ENCODE results near the gene TULP1.

Gene TULP1

GRCh38 chr6:35483893-35484645 is 28.6 kb downstream of the TULP1 start:
- no peak for DNase-seq (ENCODE audit: low read depth in 2 of 2)

GRCh38 chr6:35483490-35483889 is 29.2 kb downstream of the TULP1 start:
- no peak for DNase-seq (ENCODE audit: low read depth in 2 of 2)

- DNase-seq (ENCODE audit: low read depth in 2 of 2) = no peak
These were observed 29.6 kb downstream of the TULP1 start for GRCh38 chr6:35483062-35483461.

- no peak for DNase-seq (ENCODE audit: low read depth in 2 of 2)
These were observed 31.5 kb downstream of the TULP1 start for GRCh38 chr6:35481226-35481625.

- no peak for DNase-seq (ENCODE audit: low read depth in 2 of 2)
These were observed 32.5 kb downstream of the TULP1 start for GRCh38 chr6:35480176-35480575.

- DNase-seq (ENCODE audit: low read depth in 2 of 2) = no peak
These were observed 34.4 kb downstream of the TULP1 start for GRCh38 chr6:35478259-35478658.

- no peak for DNase-seq (ENCODE audit: low read depth in 2 of 2)
These were observed 35.0 kb downstream of the TULP1 start for GRCh38 chr6:35477551-35478179.

GRCh38 chr6:35477028-35477427 is 35.7 kb downstream of the TULP1 start:
- DNase-seq (ENCODE audit: low read depth in 2 of 2) = no peak

GRCh38 chr6:35476004-35476403 is 36.7 kb downstream of the TULP1 start:
- no peak for DNase-seq (ENCODE audit: low read depth in 2 of 2)

GRCh38 chr6:35475573-35475972 is 37.1 kb downstream of the TULP1 start:
- no peak for DNase-seq (ENCODE audit: low read depth in 2 of 2)

- DNase-seq (ENCODE audit: low read depth in 2 of 2) = no peak
These were observed 37.6 kb downstream of the TULP1 start for GRCh38 chr6:35474942-35475570.

- DNase-seq (ENCODE audit: low read depth in 2 of 2) = no peak
These were observed 38.4 kb downstream of the TULP1 start for GRCh38 chr6:35474131-35474941.

- no peak for DNase-seq (ENCODE audit: low read depth in 2 of 2)
These were observed 38.9 kb downstream of the TULP1 start for GRCh38 chr6:35473850-35474130.

- no peak for DNase-seq (ENCODE audit: low read depth in 2 of 2)
These were observed 39.4 kb downstream of the TULP1 start for GRCh38 chr6:35473075-35473849.

GRCh38 chr6:35471836-35472345 is 40.8 kb downstream of the TULP1 start:
- DNase-seq (ENCODE audit: low read depth in 2 of 2) = no peak

GRCh38 chr6:35470663-35471120 is 42.0 kb downstream of the TULP1 start:
- DNase-seq (ENCODE audit: low read depth in 2 of 2) = no peak

GRCh38 chr6:35469751-35470662 is 42.7 kb downstream of the TULP1 start:
- DNase-seq (ENCODE audit: low read depth in 2 of 2) = no peak

- no peak for DNase-seq (ENCODE audit: low read depth in 2 of 2)
These were observed 43.5 kb downstream of the TULP1 start for GRCh38 chr6:35468980-35469750.

- DNase-seq (ENCODE audit: low read depth in 2 of 2) = peak; percentile 89 to 91
These were observed 44.3 kb downstream of the TULP1 start, which contains the start of gene RPL10A for GRCh38 chr6:35468181-35468979. RPL10A (plus strand) TSS chr6:35468401; CDS start chr6:35468435, 34 bp downstream.
